ENCODE measurements around the gene NBPF9.
"Not testable (repeated sequence)": the region's sequence is repeated elsewhere in the genome, so short reads cannot be mapped to it uniquely, and the experiment has no call there.

Gene NBPF9

DNA sequence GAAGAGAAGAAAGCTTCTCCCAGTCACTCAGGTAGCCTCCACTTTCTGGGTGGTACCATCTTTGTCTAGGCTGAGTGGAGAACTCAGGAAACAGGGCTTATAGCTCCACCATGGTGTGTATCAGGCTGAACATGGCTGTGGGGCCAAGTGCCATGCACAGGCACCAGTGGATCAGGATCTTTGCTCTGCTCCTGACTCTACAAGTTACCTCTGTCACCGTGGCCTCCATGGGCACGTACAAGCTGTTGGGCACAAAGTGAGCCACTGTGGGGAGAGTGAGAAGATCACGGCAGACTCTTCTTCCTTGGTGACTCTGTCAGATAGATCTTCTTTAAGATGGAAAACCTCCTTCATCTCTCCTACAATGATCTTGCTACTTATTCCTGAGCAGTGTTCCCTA is 93.6 kb downstream of the NBPF9 start:
- not testable (repeated sequence) for DNase-seq

GRCh38 chr1:149008769-149009168 is 94.6 kb downstream of the NBPF9 start:
- DNase-seq = not testable (repeated sequence)

DNA sequence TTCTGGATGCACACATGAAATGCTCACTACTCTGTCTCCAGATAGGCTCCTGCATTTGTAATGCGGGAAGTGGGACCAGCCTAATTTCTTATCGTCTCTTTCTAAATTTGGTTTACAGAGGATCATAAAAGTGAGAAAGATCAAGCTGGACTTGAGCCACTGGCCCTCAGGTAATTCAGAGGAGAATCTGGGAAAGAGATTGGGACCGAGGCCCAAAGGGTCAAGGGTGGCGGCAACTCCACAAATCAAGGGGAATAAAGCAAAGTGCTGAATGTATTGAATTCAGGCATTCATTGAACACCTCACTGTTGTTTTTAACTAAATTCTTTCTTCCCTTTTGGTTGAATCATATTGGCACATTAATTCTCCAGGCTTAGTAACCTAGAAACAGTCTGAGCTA is 95.0 kb downstream of the NBPF9 start:
- DNase-seq = not testable (repeated sequence)
